Esophagus muscularis mucosa (tissue), 3 donors: ENCODE results near the gene CDKN2A.

Experiments used
- CTCF ChIP-seq, 3 experiments: fragments of 200-600 bp in 2 of 3; fragments of 450-650 bp in 1 of 3; sonication (generic) in 2 of 3; IDR thresholded peaks; one replicate each; pipeline ENCODE4 v1.5.1; 2017 to 2019; ENCODE audit warnings: antibody characterized with exemption in 3 of 3, mild to moderate bottlenecking in 2 of 3, moderate library complexity in 1 of 3
- POLR2AphosphoS5 ChIP-seq, 2 donors: sonication (generic); formaldehyde crosslinking; IDR thresholded peaks; one replicate each; pipeline ENCODE4 v1.6.1; 2017; ENCODE audit warnings: antibody characterized with exemption in 2 of 2

- TF ChIP-seq CTCF (IDR thresholded peaks at IDR 0.05) (no peak), POLR2AphosphoS5 (IDR thresholded peaks at IDR 0.05) (no peak)
Measured at GRCh38 chr9:21964925-21965385, 29.2 kb downstream of the CDKN2A start.
